Gastroesophageal sphincter (tissue), 3 donors: ENCODE measurements around the gene SH3RF2.

Source experiments
- CTCF ChIP-seq, 4 experiments: fragments of 200-600 bp in 2 of 4; fragments of 450-650 bp in 2 of 4; sonication (generic) in 1 of 4; IDR thresholded peaks; one replicate each; pipeline ENCODE4 v1.5.1; 2017 to 2019; ENCODE audit warnings: antibody characterized with exemption in 4 of 4, mild to moderate bottlenecking in 2 of 4, moderate library complexity in 2 of 4
- EP300 ChIP-seq: sonication (generic); formaldehyde crosslinking; IDR thresholded peaks from one replicate; pipeline ENCODE4 v1.6.1; 2017; ENCODE audit warnings: antibody characterized with exemption, mild to moderate bottlenecking
- POLR2A ChIP-seq, 2 donors: fragments of 450-650 bp; IDR thresholded peaks; one replicate each; pipeline ENCODE4 v1.6.1; 2017; ENCODE audit warnings: antibody characterized with exemption in 2 of 2, mild to moderate bottlenecking in 2 of 2, moderate library complexity in 1 of 2

- TF ChIP-seq CTCF (IDR thresholded peaks at IDR 0.05) = no peak
- TF ChIP-seq EP300 = no peak
- no peak for TF ChIP-seq POLR2A (IDR thresholded peaks at IDR 0.05)
Observed at GRCh38 chr5:145918397-145918796, 18.0 kb upstream of the SH3RF2 start.
